Measurements from ENCODE around the gene WDCP.
"Not testable (repeated sequence)": the region's sequence is repeated elsewhere in the genome, so short reads cannot be mapped to it uniquely, and the experiment has no call there.

The WDCP gene

DNA sequence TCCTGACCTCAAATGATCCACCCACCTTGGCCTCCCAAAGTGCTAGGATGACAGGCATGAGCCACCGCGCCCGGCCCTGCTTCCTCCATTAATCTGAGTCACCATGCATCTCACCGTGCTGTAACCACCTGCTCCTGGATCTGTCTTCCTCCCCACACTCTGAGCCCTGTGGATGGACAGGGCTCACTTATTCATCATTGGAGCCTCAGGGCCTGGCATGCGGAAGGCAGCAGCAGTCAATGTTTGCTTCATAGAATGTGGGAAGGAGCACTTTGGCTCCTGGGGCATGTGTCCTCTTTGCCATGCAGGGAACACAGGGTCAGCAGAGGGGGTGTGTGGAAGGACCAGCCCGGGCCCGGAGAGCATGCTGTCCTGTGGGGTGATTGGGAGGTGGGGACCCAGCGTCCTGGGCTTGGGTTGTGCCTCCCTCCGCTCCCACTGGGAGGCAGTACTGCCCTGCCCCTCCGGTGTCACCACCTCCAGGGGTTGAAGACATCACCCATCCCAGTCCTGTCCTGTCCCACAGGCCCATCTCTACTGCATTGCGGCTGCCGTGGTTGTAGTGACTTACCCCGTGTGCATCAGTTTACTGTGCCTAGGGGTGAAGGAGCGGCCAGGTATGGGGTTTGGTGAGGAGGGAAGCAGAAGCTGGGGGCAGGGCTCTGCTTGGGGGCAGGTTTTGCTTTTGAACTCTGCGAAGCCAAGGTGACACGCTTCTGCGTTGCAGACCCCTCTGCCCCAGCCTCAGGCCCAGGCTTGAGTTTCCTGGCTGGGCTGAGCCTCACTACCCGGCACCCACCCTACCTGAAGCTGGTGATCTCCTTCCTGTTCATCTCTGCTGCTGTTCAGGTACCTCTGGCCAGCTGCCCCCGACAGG is 25.8 kb downstream of the WDCP start:
- no peak for DNase-seq

DNA sequence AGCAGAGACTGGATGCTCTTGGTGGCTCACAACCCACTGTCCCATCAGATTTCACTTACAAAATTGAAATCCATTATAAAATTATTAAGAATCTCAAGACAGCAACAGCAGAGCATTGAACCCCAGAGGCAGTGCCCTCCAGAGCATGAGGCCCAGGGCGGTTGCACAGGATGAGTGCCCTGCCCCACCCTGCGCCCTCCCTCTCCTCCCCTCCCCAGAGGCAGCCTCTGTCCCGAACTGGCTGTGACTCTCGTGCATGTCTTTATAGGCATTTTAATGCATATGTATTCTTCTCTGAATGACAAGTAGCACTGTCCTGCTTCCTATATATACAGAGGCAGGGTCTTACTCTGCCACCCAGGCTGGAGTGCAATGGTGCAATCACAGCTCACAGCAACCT is 26.9 kb downstream of the WDCP start:
- no peak for DNase-seq

DNA sequence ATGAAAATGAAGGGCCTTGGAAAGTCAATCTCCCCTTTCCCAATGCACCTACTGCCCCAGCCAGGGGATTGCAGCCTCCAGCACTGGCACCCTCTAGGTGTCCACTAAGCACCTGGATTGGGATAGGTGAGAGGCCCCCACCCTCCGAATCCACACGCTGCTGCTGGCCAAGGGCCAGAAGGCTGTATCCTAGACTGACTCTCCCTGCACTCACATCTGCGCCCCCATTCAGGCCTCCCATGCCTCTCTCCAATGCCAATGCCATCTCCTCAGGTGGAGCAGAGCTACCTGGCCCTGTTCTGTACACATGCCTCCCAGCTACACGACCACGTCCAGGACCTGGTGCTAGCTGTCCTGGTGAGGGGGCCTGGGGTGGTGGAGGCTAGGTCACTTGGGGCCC is 27.5 kb downstream of the WDCP start:
- DNase-seq, result no peak

DNA sequence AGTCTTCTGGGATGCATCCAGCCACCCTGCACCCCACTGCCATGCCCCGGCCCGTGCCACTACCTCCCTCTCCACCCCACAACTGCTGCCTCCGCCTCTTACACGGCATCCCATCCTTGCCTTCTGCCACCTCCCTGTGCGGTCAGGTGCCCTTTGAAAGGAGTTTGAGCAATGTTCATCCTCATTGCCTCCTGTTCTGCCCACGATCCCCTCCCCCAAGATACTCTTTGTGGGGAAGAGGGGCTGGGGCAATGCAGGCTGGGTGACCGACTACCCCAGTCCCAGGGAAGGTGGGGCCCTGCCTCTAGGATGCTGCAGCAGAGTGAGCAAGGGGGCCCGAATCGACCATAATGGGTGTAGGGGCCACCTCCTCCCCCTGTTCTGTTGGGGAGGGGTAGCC is 28.9 kb downstream of the WDCP start:
- DNase-seq, result no peak

DNA sequence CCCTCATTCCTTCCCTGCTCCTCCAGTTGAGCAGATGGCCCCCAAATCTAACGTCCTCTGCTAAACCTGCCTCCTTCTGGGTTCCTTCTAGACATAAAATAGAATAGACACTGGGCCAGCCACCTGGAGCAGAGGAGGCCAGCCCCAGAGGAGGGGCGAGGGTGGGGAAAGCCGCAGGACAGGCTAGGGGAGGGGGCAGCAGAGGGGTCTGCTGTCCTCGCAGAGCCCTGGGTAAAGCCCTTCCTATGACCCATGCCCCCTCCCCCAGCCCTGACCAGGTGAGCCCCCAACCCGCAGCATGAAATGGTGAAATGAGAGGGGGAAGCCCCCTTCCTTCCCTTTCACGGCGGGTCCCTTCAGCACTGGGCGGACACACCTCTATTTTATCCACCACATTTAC is 29.5 kb downstream of the WDCP start:
- no peak for DNase-seq

DNA sequence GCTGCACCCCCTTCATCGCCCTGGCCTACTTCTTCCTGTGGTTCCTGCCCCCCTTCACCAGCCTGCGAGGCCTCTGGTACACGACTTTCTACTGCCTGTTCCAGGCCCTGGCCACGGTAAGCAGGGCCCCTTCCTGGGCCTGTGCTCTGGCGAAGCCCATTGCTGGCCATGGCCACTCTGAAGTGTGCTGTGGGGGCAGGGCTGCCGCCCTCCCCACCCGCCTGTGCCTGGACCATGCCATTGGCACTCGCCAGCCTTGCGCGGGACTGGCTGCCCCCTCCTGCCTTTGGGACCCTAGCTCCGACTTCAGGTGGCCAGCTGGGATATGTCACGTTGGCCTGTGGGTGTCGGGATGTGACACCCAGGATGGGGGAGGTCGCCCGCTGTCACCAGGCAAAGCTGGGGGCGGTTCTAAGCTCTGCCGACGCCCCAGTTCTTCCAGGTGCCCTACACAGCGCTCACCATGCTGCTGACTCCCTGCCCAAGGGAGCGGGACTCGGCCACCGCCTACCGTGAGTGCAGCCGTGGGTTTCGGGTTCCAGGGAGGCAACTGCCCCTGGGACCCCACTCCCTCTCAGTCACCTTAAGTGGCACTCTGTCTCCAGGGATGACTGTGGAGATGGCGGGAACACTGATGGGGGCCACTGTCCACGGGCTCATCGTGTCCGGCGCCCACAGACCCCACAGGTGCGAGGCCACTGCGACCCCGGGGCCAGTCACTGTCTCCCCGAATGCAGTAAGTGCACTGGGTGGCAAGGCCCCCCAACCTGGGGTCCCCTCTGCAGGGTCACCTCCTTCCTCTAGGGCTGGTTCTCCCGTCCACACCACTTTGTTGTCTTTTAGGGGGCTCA is 30.1 kb downstream of the WDCP start:
- no peak for DNase-seq

DNA sequence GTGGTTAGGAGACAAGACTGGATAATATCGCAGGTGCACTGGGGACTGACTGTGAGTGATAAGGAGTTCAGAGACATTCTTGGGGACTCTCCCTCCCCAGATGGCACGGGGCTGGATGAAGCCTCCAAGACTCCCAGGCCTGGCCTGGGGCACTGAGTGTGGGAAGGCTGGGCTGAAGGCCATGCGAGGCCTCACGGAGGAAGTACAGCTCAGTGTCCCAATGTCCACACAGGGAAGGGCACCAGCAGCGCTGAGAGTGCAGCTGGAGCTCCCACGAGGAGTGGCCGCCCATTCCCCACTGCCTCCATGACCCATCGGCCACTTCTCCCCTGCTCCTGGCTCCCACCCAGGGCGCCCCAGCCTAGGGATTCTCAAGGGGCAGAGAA is 30.8 kb downstream of the WDCP start:
- DNase-seq, result no peak

DNA sequence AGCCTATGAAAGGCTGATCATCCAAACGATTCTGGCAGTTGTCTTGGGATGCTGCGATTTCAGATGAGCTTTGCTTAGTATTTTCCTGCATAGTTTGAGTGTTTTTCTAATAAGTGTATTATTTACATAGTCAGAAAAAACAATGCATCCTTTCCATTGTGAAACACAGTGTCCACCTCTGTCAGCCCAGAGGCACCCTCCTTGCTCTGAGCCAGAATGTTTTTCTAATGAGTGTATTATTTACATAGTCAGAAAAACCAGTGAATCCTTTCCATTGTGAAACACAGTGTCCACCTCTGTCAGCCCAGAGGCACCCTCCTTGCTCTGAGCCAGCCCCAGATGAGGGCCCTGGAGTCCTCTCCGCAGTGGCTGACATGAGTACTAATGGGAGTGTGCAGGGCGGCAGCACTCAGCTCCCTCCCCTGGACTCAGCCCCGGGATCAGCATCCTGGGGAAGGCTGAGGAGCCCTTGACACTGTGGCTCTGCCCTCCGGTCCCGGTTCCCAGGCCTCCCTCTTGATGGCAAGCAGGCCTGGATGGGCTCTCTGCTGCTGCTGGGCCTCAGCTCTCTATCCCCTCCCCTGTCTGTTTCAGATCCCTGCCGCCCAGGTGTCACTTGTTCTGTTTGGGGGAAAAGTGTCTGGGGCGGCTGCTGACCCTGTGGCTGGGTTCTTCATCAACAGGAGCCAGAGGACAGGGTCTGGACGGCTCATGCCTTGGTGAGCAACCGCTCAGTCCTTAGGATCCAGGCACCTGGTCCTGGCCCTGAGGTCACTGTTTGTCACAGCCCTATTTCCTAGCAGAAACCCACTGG is 31.4 kb downstream of the WDCP start:
- no peak for DNase-seq

DNA sequence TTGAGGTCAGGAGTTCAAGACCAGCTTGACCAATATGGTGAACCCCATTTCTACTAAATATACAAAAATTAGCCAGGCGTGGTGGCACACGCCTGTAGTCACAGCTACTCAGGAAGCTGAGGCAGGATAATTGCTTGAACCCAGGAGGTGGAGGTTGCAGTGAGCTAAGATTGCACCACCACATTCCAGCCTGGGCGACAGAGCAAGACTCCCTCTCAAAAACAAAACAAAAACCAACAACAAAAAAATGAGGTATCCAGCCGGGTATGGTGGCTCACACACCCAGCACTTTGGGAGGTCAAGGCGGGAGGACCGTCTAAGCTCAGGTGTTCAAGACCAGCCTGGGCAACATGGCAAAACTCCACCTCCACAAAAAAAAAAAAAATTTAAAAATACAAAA is 32.3 kb downstream of the WDCP start:
- DNase-seq, result not testable (repeated sequence)

DNA sequence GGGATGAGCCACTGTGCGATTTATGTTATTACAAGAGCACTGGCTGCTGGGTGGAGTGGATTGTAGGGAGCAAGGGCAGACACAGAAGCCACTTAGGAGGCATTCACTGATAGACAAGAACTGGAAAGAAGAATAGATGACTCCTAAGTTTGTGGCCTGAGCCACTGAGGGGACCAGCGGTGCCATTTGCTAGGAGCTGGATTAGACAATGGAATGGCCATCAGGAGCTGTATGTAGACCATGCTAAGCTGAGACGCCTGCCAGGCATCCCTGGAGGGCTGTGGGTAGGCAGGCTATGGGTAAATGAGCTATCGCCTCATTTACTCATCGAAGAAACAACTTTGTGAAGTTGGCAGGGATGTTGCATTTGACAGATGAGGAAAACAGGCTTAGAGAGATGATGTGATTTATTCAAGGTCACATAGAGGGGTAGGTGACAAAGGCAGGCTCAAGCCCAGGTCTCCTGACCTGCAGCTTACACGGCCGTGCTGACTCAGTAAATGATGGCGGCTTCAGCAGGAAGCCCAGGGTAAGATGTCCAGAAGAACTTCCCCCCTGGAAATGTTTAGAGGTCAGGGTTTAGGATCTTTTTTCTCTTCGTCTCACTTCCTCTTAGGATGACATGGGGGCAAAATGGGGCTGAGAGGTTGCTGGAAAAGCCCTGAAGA is 34.5 kb downstream of the WDCP start:
- peak; percentile 22 for DNase-seq

DNA sequence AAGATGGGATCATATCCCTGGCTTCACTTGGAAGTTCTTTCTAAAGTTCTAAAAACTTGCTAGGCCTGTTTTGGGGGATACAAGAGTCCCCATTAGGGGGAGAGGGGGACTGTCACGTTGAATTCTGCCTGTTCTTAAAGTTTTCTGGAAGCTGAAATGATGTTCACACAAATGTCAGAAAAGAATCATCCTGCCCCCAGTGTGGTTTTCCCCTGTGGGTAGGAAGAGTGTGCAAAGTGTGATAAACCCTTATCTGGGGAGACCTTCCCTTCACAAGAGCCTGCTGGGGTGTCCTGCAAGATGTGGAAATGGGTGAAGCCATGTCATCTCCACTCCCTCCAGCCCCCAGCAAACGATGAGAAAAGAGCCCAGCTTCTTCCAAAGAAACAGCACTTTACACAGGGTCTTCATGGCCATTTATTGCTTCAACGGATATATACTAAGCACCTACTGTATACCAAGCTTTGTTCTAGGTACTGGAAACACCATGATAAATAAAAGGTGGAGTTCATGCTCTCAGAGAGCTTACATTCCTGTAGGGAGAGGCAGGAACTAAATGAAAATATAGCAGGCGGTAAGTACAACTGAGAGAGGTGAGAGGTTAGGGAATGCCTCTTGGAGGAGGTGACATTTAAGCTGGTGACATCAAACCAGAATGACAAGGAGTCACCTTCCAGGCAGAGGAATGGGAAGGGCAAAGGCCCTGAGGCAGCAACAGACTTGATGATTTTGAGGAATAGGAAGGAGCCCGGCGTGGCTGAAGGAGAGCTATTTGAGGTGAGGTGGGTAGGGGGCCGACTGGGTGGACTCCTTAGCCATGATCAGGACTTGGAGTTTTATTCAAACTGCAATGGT is 35.7 kb downstream of the WDCP start:
- no peak for DNase-seq

DNA sequence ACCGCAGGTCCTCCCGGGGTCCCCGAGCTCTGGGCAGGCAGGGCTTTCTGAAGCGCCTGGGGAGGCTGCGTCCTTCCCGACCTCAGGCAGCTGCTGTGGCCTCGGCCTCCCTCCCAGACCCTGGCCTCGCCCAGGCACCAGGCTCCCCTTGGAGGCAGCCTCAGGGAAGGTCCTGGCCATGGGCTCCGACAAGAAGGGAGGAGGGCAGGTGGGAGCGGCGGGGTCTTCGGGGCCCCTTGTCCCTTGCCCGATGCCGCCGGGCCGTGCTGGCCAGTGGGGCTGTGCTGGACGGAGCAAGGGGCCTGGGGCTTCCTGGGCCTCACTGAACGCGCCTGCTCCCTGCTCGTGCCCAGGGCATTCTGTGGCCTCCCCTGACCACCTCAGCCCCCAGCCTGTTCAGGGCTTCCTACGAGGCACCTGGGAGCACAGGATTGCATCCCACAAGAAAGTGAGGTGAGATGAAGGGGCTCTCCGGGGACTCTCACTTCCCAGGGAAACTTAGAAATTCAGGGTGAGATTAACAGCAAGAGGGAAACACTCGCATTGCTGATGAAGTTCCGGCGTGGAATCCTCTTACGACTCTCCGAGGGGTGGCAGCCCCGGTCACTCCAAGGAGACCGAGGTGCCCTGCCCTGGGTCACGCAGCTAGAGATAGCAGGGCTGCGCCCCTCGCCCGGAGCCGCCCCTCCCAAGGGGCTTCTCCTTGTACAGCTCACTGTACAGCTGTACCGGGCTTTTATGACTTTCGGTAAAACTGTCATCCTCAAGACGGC is 36.5 kb downstream of the WDCP start:
- no peak for DNase-seq

DNA sequence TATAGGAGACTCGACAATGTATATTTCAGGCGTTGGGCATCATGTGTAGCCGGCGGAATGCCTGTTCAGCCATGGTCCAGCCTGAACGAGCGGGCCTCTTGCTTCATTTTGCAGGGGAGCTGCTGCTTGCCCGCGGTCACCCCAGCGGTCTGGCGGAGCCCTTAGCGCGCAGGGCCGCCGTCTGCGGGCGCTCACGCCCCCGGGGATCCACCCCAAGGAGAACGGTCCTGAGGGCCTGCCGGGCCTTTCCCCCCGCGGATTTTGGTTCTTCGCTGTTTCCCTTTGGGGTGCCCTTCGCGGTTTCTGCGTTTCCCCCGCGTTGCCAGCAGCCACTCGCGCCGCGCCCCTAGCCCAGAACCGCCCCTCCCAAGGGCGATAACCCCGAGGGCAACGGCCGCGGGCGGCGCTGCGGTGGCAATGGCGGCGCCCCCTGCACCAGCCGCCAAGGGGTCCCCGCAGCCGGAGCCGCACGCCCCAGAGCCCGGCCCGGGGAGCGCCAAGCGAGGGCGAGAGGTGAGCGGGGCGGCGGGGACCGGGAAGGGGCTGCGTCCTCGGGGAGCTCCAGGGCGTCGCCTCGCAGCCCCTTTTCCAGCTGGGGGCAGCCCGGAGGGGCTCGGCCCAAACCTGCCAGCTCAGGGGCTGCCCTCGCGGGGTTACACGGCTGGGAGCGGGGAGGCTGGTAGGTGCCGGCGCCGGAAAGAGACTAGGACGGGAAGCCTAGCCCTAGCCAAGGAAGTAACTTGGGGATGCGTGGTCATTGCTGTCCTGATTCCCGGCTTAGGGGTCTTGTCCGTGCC is 37.3 kb downstream of the WDCP start, which contains the start of gene MFSD2B:
Gene MFSD2B, plus strand, starts transcription at position 406 of the 797 bp plus-strand sequence. Its CDS starts 12 bp downstream, at position 418.
- no peak for DNase-seq

DNA sequence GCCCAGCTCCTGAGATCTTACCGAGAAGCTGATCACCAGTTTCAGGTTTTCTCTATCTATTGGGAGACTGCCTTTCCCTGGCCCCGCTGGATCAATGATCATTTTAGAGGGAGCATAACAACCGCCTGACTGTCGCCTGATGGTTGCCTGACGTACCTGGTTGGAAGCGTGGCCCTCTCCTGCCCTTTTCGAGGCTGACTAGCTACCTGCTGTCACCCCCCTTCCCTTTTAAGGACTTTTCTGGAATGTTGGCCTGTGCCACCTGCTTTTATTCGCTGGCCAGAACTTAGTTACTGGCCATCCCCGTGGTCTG is 37.9 kb downstream of the WDCP start:
- DNase-seq, result no peak

DNA sequence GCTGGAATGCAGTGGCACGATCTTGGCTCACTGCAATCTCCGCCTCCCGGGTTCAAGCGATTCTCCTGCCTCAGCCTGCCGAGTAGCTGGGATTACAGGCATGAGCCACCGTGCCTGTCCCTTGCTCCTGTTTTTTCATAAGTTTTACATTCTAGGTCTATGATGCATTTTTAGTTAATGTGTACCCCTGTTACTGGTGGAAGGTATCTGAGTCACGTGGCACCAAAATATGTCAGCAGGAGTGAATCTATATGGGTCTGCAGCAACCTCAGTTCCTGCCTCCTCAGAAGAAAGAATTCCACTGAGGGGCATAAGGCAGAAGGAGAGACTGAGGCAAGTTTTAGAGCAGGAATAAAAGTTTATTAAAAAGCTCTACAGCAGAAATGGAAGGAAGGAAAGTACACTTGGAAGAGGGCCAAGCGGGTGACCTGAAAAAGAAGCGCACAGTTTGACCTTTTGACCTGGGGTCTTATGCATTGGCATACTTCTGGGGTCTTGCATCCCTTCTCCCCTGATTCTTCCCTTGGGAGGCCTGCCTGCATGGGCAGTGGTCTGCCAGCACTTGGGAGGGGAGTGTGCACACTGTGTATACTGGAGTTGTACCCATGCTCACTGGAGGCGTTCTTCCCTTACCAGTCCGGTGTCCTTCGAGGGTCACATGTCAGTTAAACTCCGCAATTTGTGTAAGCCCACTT is 38.4 kb downstream of the WDCP start:
- no peak for DNase-seq

DNA sequence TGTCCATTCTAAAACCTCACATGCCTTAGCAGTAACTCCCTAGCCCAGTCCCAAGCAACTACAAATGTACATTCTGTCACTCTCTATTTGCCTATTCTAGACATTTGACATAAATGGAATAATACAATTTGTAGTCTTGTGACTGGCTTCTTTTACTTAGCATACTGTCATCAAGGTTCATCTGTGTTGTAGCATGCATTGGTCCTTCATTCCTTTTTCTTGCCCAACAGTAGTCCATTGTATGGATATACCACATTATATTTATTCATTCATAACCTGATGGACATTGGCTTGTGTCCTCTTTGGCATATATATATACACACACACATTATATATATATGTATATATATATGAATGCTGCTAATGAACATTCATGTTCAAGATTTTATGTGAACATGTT is 39.5 kb downstream of the WDCP start:
- DNase-seq, result no peak

DNA sequence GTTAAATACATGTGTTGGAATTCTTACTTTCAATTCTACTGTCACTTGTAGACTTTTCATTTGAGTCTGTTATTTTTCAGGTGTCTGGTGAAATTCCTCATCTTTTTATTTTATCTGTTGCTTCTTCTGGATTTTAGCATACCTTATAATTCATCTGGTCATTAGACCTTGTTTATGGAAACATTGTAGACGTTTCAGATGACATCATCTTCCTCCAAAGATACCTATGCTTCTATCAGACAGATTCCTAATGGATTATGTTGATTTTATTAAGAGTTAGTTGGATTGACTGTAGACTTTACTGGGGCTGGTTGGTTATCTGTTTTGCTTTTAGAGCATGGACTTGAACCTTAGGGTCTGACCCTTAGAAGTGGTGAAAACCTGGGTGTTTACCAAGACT is 52.6 kb downstream of the WDCP start:
- no peak for DNase-seq

DNA sequence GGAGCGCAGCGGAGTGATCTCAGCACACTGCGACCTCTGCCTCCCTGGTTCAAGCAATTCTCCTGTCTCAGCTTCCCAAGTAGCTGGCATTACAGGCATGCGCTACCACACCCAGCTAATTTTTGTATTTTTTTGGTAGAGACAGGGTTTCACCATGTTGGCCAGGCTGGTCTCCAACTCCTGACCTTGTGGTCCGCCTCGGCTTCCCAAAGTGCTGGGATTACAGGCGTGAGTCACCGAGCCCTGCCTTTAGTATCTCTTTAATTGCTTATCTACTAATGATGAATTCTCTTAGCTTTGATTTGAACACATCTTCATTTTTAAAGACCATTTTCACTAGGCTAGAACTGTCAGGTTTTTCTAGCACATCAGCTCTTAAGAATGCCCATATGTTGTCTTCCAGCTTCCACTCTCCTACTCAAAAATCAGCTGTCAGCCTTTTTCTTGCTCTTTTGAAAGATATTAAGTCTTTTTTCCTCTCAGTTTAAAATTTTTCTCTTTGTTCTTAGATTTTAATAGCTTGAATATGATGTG is 53.4 kb downstream of the WDCP start:
- no peak for DNase-seq

DNA sequence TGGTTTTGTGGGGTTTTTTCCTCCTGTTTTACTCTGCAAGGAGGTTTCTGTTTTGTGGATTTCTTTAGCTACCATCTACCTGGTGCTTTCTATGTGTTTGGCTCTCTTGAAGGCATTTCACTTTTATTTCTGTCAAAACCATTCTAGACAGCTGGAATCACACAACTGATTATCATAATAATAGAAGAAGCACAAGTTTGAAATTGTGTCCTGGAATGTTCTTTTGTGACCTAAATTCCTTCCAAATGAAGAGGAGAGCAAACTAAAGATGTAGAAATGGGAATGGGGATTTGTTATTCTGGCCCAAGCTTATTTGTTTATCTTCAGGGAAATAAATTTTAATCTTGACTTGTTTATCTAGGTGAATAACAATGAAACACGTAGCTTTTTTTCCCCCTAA is 54.3 kb downstream of the WDCP start:
- no peak for DNase-seq

Measured in MV-4-11 (cell line).